Trophoblast cell (in vitro differentiated cells and primary cell): ENCODE results near the gene CTNNA1.

ENCODE experiments used
- DNase-seq, 2 donors: peaks; one replicate each; pipeline ENCODE4 v3.0.0-alpha.2; 2016
- H2AFZ ChIP-seq: 2 replicates; pipeline ENCODE4 v1.6.1; 2013; ENCODE audit warnings: low read length, moderate library complexity, mild to moderate bottlenecking; ENCODE audit not compliant: insufficient read depth, poor library complexity
- H2AK5ac ChIP-seq: 2 replicates; pipeline ENCODE4 v1.6.1; 2013; ENCODE audit warnings: mild to moderate bottlenecking, low read length
- H2BK120ac ChIP-seq: 2 replicates; pipeline ENCODE4 v1.6.1; 2013; ENCODE audit warnings: low read length, mild to moderate bottlenecking, moderate library complexity; ENCODE audit not compliant: insufficient read depth, poor library complexity
- H2BK12ac ChIP-seq: 2 replicates; pipeline ENCODE4 v1.6.1; 2013; ENCODE audit warnings: mild to moderate bottlenecking, low read length, moderate library complexity
- H2BK5ac ChIP-seq: 2 replicates; pipeline ENCODE4 v1.6.1; 2013; ENCODE audit warnings: low read length, low read depth, moderate library complexity, mild to moderate bottlenecking; ENCODE audit not compliant: poor library complexity
- H3K14ac ChIP-seq: 2 replicates; pipeline ENCODE4 v1.6.1; 2013; ENCODE audit warnings: mild to moderate bottlenecking, low read length
- H3K18ac ChIP-seq: 2 replicates; pipeline ENCODE4 v1.6.1; 2013; ENCODE audit warnings: mild to moderate bottlenecking, low read length
- H3K23ac ChIP-seq: 2 replicates; pipeline ENCODE4 v1.6.1; 2013; ENCODE audit warnings: low read length
- H3K27ac ChIP-seq: 2 replicates; pipeline ENCODE4 v1.5.1; 2013; ENCODE audit warnings: low read depth, mild to moderate bottlenecking, inconsistent platforms, low read length, moderate library complexity
- H3K27me3 ChIP-seq: 2 replicates; pipeline ENCODE4 v1.6.1; 2013; ENCODE audit warnings: inconsistent platforms, mild to moderate bottlenecking, low read length, moderate library complexity; ENCODE audit not compliant: insufficient read depth
- H3K36me3 ChIP-seq, 2 experiments: 1 replicate in 1 of 2; 2 replicates in 1 of 2; pipeline ENCODE4 v1.6.1; 2013; ENCODE audit warnings: low read length in 2 of 2, mild to moderate bottlenecking in 2 of 2, moderate library complexity in 1 of 2; ENCODE audit not compliant: insufficient read depth in 2 of 2, control insufficient read depth in 1 of 2
- H3K4ac ChIP-seq: 2 replicates; pipeline ENCODE4 v1.6.1; 2013; ENCODE audit warnings: low read depth, mild to moderate bottlenecking, low read length, moderate library complexity
- H3K4me1 ChIP-seq, 2 experiments: 1 replicate in 1 of 2; 2 replicates in 1 of 2; pipeline ENCODE4 v1.6.1; 2013; ENCODE audit warnings: low read length in 2 of 2, mild to moderate bottlenecking in 2 of 2, moderate library complexity in 1 of 2; ENCODE audit not compliant: insufficient read depth in 2 of 2, control insufficient read depth in 1 of 2
- H3K4me2 ChIP-seq: 2 replicates; pipeline ENCODE4 v1.6.1; 2013; ENCODE audit warnings: inconsistent platforms, mild to moderate bottlenecking, low read length, moderate library complexity
- H3K4me3 ChIP-seq: 2 replicates; pipeline ENCODE4 v1.5.1; 2013; ENCODE audit warnings: mild to moderate bottlenecking, low read depth, low read length, inconsistent platforms
- H3K79me1 ChIP-seq: one replicate; pipeline ENCODE4 v1.6.1; 2013; ENCODE audit warnings: low read length
- H3K79me2 ChIP-seq: 2 replicates; pipeline ENCODE4 v1.6.1; 2013; ENCODE audit warnings: low read length, mild to moderate bottlenecking; ENCODE audit not compliant: control insufficient read depth, insufficient read depth, poor library complexity
- H3K9ac ChIP-seq: 2 replicates; pipeline ENCODE4 v1.6.1; 2013; ENCODE audit warnings: mild to moderate bottlenecking, low read length
- H3K9me3 ChIP-seq: 2 replicates; pipeline ENCODE4 v1.6.1; 2013; ENCODE audit warnings: low read depth, mild to moderate bottlenecking, control low read depth, inconsistent platforms, low read length; ENCODE audit not compliant: insufficient read depth
- H4K12ac ChIP-seq: 2 replicates; pipeline ENCODE4 v1.6.1; 2013; ENCODE audit warnings: low read depth, mild to moderate bottlenecking, low read length, moderate library complexity
- H4K8ac ChIP-seq: 2 replicates; pipeline ENCODE4 v1.6.1; 2013; ENCODE audit warnings: low read depth, mild to moderate bottlenecking, low read length, moderate library complexity
- H4K91ac ChIP-seq: one replicate; pipeline ENCODE4 v1.6.1; 2013; ENCODE audit warnings: low read depth, mild to moderate bottlenecking, low read length, moderate library complexity
- WGBS: extraction: QIAGEN DNeasy Blood & Tissue Kit; methylation state at CpG from one replicate; pipeline ENCODE4 v1.1.7; 2013; ENCODE audit warnings: missing lambda C conversion rate; ENCODE audit not compliant: insufficient read length, insufficient coverage; ENCODE audit errors: extremely low coverage; 5-methylcytosine and 5-hydroxymethylcytosine counted together

The CTNNA1 gene

GRCh38 chr5:138875946-138876345 is 122.7 kb downstream of the CTNNA1 start:
- Histone ChIP-seq H4K12ac (no peak overlapping the region), H3K18ac (no peak overlapping the region), H3K36me3 (peaks cover 0 to 3% of the 10 kb centered on the region in 2 experiments), H2BK12ac (no peak overlapping the region), H2AK5ac (no peak overlapping the region), H2BK120ac (no peak overlapping the region), H4K8ac (no peak overlapping the region), H3K79me1 (no peaks in the 10 kb centered on the region), H3K27ac (no peak overlapping the region), H3K27me3 (no peaks in the 10 kb centered on the region), H3K14ac (no peak overlapping the region), H3K4me3 (no peak overlapping the region), H3K4me1 (peaks cover 2 to 4% of the 10 kb centered on the region in 2 experiments), H2BK5ac (no peak overlapping the region), H3K23ac (no peak overlapping the region), H3K4me2 (no peak overlapping the region), H3K9ac (no peak overlapping the region), H4K91ac (no peak overlapping the region), H2AFZ (no peak overlapping the region), H3K9me3 (no peaks in the 10 kb centered on the region), H3K79me2 (peaks cover 10% of the 10 kb centered on the region), H3K4ac (peak overlapping the region; percentile 35)
- no peak for DNase-seq
- no CpG with 5 or more reads among the region's 3 CpGs for WGBS

- DNase-seq: no peak
- WGBS: no CpG with 5 or more reads among the region's 4 CpGs
- H3K23ac ChIP-seq: no peak overlapping the region
- H3K9ac ChIP-seq: no peak overlapping the region
- no peak overlapping the region for H4K91ac ChIP-seq
- no peak overlapping the region for H2BK5ac ChIP-seq
- peak overlapping the region; percentile 33 for H3K4ac ChIP-seq
- H3K27ac ChIP-seq: no peak overlapping the region
- H2AK5ac ChIP-seq: no peak overlapping the region
- H2BK12ac ChIP-seq: no peak overlapping the region
- peaks cover 0 to 3% of the 10 kb centered on the region in 2 experiments for H3K36me3 ChIP-seq
- peaks cover 2 to 4% of the 10 kb centered on the region in 2 experiments for H3K4me1 ChIP-seq
- H3K9me3 ChIP-seq: no peaks in the 10 kb centered on the region
- no peak overlapping the region for H2BK120ac ChIP-seq
- H3K79me2 ChIP-seq: peaks cover 10% of the 10 kb centered on the region
- no peak overlapping the region for H3K4me3 ChIP-seq
- no peak overlapping the region for H2AFZ ChIP-seq
- H4K12ac ChIP-seq: no peak overlapping the region
- H3K27me3 ChIP-seq: no peaks in the 10 kb centered on the region
- H3K18ac ChIP-seq: no peak overlapping the region
- no peak overlapping the region for H3K14ac ChIP-seq
- H3K79me1 ChIP-seq: no peaks in the 10 kb centered on the region
- no peak overlapping the region for H4K8ac ChIP-seq
- H3K4me2 ChIP-seq: no peak overlapping the region
Observed at GRCh38 chr5:138876811-138877210, 123.6 kb downstream of the CTNNA1 start.

DNA sequence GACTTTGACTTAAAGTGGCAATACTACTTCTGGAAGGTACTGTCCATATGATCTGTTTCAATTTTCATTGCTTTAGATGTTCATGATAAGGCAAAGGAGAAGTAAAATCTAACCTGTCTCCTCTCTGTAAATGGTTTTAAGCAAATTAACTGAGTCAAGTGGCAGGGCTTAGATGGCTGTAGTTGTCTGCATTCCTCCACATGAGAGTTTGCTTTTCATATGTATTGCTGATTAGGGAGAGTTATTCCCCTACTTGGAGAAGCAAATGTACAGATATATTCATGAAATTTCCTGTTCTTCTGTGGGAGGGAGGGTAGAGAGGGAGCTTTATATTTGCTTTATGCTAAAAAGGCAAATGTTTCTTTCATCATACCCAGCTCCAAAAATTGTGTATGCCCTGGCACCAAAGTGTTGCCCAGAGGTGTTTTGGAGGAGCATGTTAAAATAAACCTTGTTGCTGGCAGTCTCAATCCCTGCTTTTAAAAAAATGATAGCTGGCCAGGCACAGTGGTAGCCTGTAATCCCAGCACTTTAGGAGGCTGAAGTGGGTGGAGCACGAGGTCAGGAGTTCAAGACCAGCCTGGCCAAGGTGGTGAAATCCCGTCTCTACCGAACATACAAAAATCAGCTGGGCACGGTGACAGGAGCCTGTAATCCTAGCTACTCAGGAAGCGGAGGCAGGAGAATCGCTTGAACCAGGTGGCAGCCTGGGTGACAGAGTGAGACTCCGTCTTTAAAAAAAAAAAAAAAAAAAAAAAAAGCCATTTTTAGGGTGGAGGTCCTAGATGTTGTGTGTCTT is 125.4 kb downstream of the CTNNA1 start:
- Histone ChIP-seq H3K79me1 (no peaks in the 10 kb centered on the region), H2AK5ac (no peak overlapping the region), H3K4me1 (peaks cover 2 to 4% of the 10 kb centered on the region in 2 experiments), H3K36me3 (peaks cover 0 to 3% of the 10 kb centered on the region in 2 experiments), H4K91ac (no peak overlapping the region), H3K4me3 (no peak overlapping the region), H3K14ac (no peak overlapping the region), H3K9me3 (no peaks in the 10 kb centered on the region), H3K23ac (no peak overlapping the region), H2AFZ (no peak overlapping the region), H4K12ac (no peak overlapping the region), H3K4me2 (no peak overlapping the region), H2BK5ac (no peak overlapping the region), H3K18ac (no peak overlapping the region), H4K8ac (no peak overlapping the region), H3K27me3 (no peaks in the 10 kb centered on the region), H3K27ac (no peak overlapping the region), H3K4ac (no peak overlapping the region), H2BK120ac (no peak overlapping the region), H3K9ac (no peak overlapping the region), H2BK12ac (no peak overlapping the region), H3K79me2 (peaks cover 10% of the 10 kb centered on the region)
- no peak for DNase-seq
- WGBS: no CpG with 5 or more reads among the region's 7 CpGs

DNA sequence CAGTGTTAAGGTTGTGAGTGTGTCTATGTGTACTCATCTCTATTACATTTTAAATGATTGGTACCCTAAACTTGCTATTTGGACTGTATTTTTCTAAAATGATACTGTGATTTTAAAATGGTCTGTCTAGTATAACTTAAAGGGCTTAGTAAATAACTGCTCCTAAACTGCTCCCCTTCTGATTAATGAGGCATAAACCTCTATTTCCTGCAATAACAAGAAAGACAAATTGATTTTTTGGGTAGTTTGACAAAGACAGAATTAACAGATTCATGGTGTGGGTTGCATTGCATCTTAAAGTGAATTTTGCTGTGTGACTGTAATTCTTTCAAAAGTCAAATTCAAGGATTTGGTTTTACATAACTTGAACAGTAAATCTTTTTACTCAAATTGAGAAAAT is 130.0 kb downstream of the CTNNA1 start:
- H3K4me2 ChIP-seq: no peak overlapping the region
- H3K9ac ChIP-seq: no peak overlapping the region
- H3K4me1 ChIP-seq: peaks cover 0 to 2% of the 10 kb centered on the region in 2 experiments
- no peaks in the 10 kb centered on the region for H3K9me3 ChIP-seq
- H3K36me3 ChIP-seq: peaks cover 2 to 3% of the 10 kb centered on the region in 2 experiments
- no peak overlapping the region for H3K4me3 ChIP-seq
- H4K12ac ChIP-seq: no peak overlapping the region
- no peak overlapping the region for H4K91ac ChIP-seq
- no peak overlapping the region for H3K18ac ChIP-seq
- H2AK5ac ChIP-seq: no peak overlapping the region
- no peak overlapping the region for H2BK120ac ChIP-seq
- no peak overlapping the region for H3K23ac ChIP-seq
- H2BK12ac ChIP-seq: no peak overlapping the region
- no peak overlapping the region for H2AFZ ChIP-seq
- H3K27ac ChIP-seq: no peak overlapping the region
- no peak overlapping the region for H2BK5ac ChIP-seq
- no peak overlapping the region for H3K4ac ChIP-seq
- H3K27me3 ChIP-seq: no peaks in the 10 kb centered on the region
- H3K14ac ChIP-seq: no peak overlapping the region
- H3K79me2 ChIP-seq: peaks cover 3% of the 10 kb centered on the region
- no peaks in the 10 kb centered on the region for H3K79me1 ChIP-seq
- DNase-seq: no peak
- no peak overlapping the region for H4K8ac ChIP-seq
